Small intestine (tissue), 7 donors: ENCODE results near the gene CDK5R2. TPM values are rescaled to one million over a fixed set of nuclear protein-coding genes. Genes with fewer than 3 reads are reported as not detected.

Experiments
- DNase-seq, 2 donors: peaks; one replicate each; pipeline versions ENCODE4 v3.0.0 to v3.0.0-alpha.2; 2013
- FAIRE-seq: peaks from 2 replicates; lab custom pipeline; 2012; peaks lifted over from hg19 to GRCh38; lab: Jason Lieb, UNC
- H3K27ac ChIP-seq, 3 donors: one replicate each; pipeline ENCODE4 v1.5.1; 2013; ENCODE audit warnings: low read length in 2 of 3, mild to moderate bottlenecking in 2 of 3, control low read depth in 1 of 3, inconsistent platforms in 1 of 3, low read depth in 1 of 3, moderate library complexity in 1 of 3
- H3K27me3 ChIP-seq, 3 donors: one replicate each; pipeline ENCODE4 v1.6.1; 2013; ENCODE audit warnings: low read length in 3 of 3, inconsistent platforms in 1 of 3; ENCODE audit not compliant: control insufficient read depth in 3 of 3, insufficient read depth in 3 of 3
- H3K36me3 ChIP-seq, 3 donors: one replicate each; pipeline ENCODE4 v1.6.1; 2013; ENCODE audit warnings: low read length in 3 of 3, inconsistent platforms in 1 of 3, low read depth in 1 of 3, mild to moderate bottlenecking in 1 of 3, moderate library complexity in 1 of 3; ENCODE audit not compliant: control insufficient read depth in 3 of 3, insufficient read depth in 2 of 3
- H3K4me1 ChIP-seq, 3 donors: one replicate each; pipeline ENCODE4 v1.6.1; 2013; ENCODE audit warnings: low read length in 2 of 3, inconsistent platforms in 1 of 3, low read depth in 1 of 3, mild to moderate bottlenecking in 1 of 3, moderate library complexity in 1 of 3; ENCODE audit not compliant: control insufficient read depth in 3 of 3, insufficient read depth in 2 of 3
- H3K4me3 ChIP-seq, 3 donors: one replicate each; pipeline ENCODE4 v1.5.1; 2013; ENCODE audit warnings: low read length in 3 of 3, control low read depth in 1 of 3, inconsistent platforms in 1 of 3, low read depth in 1 of 3, mild to moderate bottlenecking in 1 of 3, moderate library complexity in 1 of 3
- H3K9me3 ChIP-seq, 2 donors: one replicate each; pipeline ENCODE4 v1.6.1; 2013; ENCODE audit warnings: low read depth in 1 of 2, low read length in 1 of 2; ENCODE audit not compliant: control insufficient read depth in 2 of 2, insufficient read depth in 1 of 2
- WGBS, 3 donors: extraction: QIAGEN DNeasy Blood & Tissue Kit; methylation state at CpG; one replicate each; pipeline ENCODE4 v1.1.7; 2013; 5-methylcytosine and 5-hydroxymethylcytosine counted together
- polyA plus RNA-seq, 4 donors: library from polyadenylated mRNA; stranded (reverse) in 3 of 4; unstranded in 1 of 4; fragments of 200-250 nt in 3 of 4; fragments of 120-200 nt in 1 of 4; gene quantifications; one replicate each; pipeline versions ENCODE4 v1.2.1 to v1.2.3, GENCODE V29; 2013
- donor health status: healthy with polysubstance abuse.
- donor health status: control.
- donor health status: control.
- donor health status: Bipolar disorder and iron deficiency.
- donor health status: healthy.

The CDK5R2 gene
- polyA plus RNA-seq, 4 donors: 0.22 to 1.5 (median 1.4) TPM; not detected in 1

GRCh38 chr2:219010162-219010756, 50.8 kb downstream of the CDK5R2 start:
- Histone ChIP-seq H3K36me3 (no peaks in the 10 kb centered on the region), H3K9me3 (no peaks in the 10 kb centered on the region), H3K27me3 (peaks cover 0 to 21% (median 13%) of the 10 kb centered on the region in 3 donors), H3K4me3 (no peak overlapping the region), H3K27ac (no peak overlapping the region), H3K4me1 (no peaks in the 10 kb centered on the region)
- DNase-seq (peak; percentile 59 to 61), FAIRE-seq (no peak)
- 19 to 33% (median 28%) methylated on average over 6 of the region's 6 CpGs for WGBS, 3 donors

- no peak for FAIRE-seq
- H3K9me3 ChIP-seq: no peaks in the 10 kb centered on the region
- H3K4me3 ChIP-seq: no peak overlapping the region
- H3K4me1 ChIP-seq: no peaks in the 10 kb centered on the region
- H3K27ac ChIP-seq: no peak overlapping the region
- DNase-seq: no peak
- no peaks in the 10 kb centered on the region for H3K36me3 ChIP-seq
- 81 to 91% (median 85%) methylated on average over 5 of the region's 5 CpGs for WGBS, 3 donors
- H3K27me3 ChIP-seq: peaks cover 0 to 15% (median 8%) of the 10 kb centered on the region in 3 donors
Observed at GRCh38 chr2:219010873-219011272, 51.4 kb downstream of the CDK5R2 start.

Other genes starting within 250 kb of the CDK5R2 start
- 10 to 100 TPM in 3 of 4 donors, 1 to 10 TPM in 1; 8.6 to 25.7 (median 12.5) TPM for gene TTLL4, start 248.8 kb upstream of the CDK5R2 start, polyA plus RNA-seq
- gene CYP27A1, start 177.5 kb upstream of the CDK5R2 start, polyA plus RNA-seq: 100 to 1,000 TPM in 2 of 4 donors, 10 to 100 TPM in 2; 46.7 to 125 (median 98.6) TPM
- gene PRKAG3, start 127.9 kb upstream of the CDK5R2 start, polyA plus RNA-seq: under 1 TPM in 1 of 4 donors, not detected in 3; 0.15 TPM
- gene WNT6, start 99.9 kb upstream of the CDK5R2 start, polyA plus RNA-seq: 1 to 10 TPM in 1 of 4 donors, under 1 TPM in 1, not detected in 2; 0.06 to 1.8 TPM
- gene WNT10A, start 78.8 kb upstream of the CDK5R2 start, polyA plus RNA-seq: 1 to 10 TPM in 1 of 4 donors, under 1 TPM in 2, not detected in 1; 0.07 to 2.4 (median 0.37) TPM
- 10 to 100 TPM in 1 of 4 donors, 1 to 10 TPM in 3; 2.9 to 19.5 (median 4.4) TPM for gene FEV, start 25.5 kb downstream of the CDK5R2 start, polyA plus RNA-seq
- gene CRYBA2, start 33.8 kb downstream of the CDK5R2 start, polyA plus RNA-seq: 10 to 100 TPM in 1 of 4 donors, 1 to 10 TPM in 3; 1.3 to 37.0 (median 4.6) TPM
- gene CFAP65, start 81.8 kb downstream of the CDK5R2 start, polyA plus RNA-seq: 1 to 10 TPM in 2 of 4 donors, under 1 TPM in 1, not detected in 1; 0.06 to 4.3 (median 1.1) TPM
- gene IHH, start 101.3 kb downstream of the CDK5R2 start, polyA plus RNA-seq: 10 to 100 TPM; 13.5 to 95.4 (median 29.1) TPM
- 10 to 100 TPM; 19.3 to 47.1 (median 36.6) TPM for gene NHEJ1, start 201.1 kb downstream of the CDK5R2 start, polyA plus RNA-seq
- gene SLC23A3, start 210.4 kb downstream of the CDK5R2 start, polyA plus RNA-seq: 10 to 100 TPM in 3 of 4 donors, 1 to 10 TPM in 1; 4.3 to 26.6 (median 12.1) TPM
- gene CNPPD1, start 217.3 kb downstream of the CDK5R2 start, polyA plus RNA-seq: 10 to 100 TPM; 54.6 to 86.7 (median 72.2) TPM
- gene RETREG2, start 218.6 kb downstream of the CDK5R2 start, polyA plus RNA-seq: 100 to 1,000 TPM in 1 of 4 donors, 10 to 100 TPM in 3; 36.2 to 101 (median 54.5) TPM
- 100 to 1,000 TPM in 2 of 4 donors, 10 to 100 TPM in 2; 46.9 to 182 (median 101) TPM for gene ZFAND2B, start 247.1 kb downstream of the CDK5R2 start, polyA plus RNA-seq